Activated CD8-positive, alpha-beta memory T cell treated with anti-CD3 and anti-CD28 coated beads for 48 hours (primary cell): Measurements from ENCODE around the gene SIL1.

Experiments used
- DNase-seq, 3 experiments: peaks; one replicate each; pipeline ENCODE4 v3.0.0-alpha.2; 2020; ENCODE audit warnings: low read depth in 2 of 3, low spot score in 2 of 3

The SIL1 gene

DNA sequence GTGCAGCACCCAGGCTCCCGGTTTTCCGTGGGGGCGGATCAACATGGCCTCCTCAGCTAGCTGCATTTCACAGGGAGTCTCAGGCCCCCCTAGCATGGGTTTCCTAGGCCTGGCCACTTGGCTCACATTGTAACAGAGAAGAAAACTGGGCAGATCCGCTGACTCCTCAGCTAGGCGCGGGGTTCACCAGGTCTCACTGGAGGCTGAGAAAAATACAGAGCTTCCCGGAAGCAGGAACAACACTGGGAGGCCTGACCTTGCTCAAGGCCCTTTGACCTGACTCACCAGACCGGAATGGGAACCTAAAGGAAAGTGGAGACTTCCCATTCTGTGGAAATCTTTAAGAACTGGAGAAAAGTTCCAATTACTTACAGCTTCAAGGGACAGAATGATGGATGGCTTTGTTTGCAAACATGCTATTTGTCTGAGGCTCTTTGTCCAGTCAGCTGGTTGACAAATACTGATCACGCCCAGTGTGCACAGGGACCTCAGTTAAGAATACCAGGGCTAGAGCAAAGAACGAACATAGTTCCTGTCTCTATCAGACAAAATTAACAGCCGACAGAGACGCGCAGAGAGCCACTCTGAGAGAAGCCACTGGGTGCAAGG, 234.3 kb downstream of the SIL1 start:
- DNase-seq = no peak

GRCh38 chr5:138962614-138963370, 235.4 kb downstream of the SIL1 start:
- no peak for DNase-seq

- no peak for DNase-seq
Measured at GRCh38 chr5:138961729-138962128, 236.4 kb downstream of the SIL1 start.

GRCh38 chr5:138961221-138961620, 236.9 kb downstream of the SIL1 start:
- no peak for DNase-seq

GRCh38 chr5:138960145-138960692, 237.9 kb downstream of the SIL1 start:
- no peak for DNase-seq

- no peak for DNase-seq
Measured at GRCh38 chr5:138956801-138957200, 241.4 kb downstream of the SIL1 start.

DNA sequence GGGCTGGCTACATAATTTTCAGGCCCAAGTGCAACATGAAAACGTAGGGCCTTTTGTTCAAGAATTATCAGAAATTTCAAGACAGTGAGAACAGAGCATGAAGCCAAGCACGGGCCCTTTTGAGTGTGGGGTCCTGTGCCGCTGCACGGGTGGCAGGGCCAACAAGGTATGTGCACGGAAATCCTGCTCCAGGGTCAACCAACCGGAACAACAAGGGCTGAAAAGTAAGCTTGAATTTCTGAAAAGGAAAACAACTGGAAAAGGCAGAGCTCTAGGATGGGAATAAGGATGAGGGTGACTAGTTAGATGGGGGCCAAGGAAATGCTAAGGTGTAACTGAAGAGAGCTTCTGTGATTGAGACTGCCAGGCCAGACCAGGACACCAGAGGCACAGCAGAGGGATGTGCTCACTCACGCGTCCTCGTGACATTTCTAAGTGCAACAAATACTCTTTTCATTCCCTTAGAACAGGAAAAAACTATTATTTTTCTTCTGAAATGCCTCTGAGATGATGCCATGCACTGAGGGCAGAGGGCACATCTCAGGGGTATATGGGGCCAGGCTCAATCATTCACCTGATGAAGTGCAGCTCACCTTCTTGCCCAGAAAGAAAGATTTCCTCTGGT, 242.4 kb downstream of the SIL1 start:
- DNase-seq = no peak

DNA sequence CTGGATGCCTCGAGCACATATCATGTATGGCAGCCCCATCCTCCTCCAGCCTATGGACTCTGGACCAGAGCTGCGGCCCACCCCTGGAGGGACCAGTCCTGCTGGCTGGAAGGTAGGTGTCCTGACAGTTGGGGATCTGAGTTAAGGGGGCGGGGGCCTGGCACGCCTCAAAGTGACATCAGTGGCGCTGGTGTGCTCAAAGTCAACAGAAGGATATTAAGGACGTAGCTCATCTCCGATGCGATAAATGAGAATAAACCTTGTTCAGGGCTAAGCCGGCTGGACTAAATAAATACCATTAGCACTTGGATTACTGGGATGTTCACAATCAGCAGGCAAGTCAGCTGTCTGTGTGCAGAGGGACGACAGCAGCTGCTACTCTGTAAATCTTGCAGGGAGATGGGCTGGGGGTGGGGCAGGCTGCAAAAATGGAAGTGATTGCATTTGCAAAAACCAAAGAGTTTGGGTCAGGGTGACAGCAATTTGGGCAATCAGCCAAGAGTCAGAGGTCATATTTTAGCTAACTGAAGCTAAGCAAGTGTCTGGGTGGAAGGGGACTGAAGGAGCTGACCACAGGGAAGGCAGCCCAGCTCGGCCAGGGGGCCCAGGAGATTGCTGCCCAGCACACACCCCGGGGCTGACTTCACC, 243.0 kb downstream of the SIL1 start:
- no peak for DNase-seq

GRCh38 chr5:138954257-138955012, 243.7 kb downstream of the SIL1 start:
- DNase-seq = no peak

DNA sequence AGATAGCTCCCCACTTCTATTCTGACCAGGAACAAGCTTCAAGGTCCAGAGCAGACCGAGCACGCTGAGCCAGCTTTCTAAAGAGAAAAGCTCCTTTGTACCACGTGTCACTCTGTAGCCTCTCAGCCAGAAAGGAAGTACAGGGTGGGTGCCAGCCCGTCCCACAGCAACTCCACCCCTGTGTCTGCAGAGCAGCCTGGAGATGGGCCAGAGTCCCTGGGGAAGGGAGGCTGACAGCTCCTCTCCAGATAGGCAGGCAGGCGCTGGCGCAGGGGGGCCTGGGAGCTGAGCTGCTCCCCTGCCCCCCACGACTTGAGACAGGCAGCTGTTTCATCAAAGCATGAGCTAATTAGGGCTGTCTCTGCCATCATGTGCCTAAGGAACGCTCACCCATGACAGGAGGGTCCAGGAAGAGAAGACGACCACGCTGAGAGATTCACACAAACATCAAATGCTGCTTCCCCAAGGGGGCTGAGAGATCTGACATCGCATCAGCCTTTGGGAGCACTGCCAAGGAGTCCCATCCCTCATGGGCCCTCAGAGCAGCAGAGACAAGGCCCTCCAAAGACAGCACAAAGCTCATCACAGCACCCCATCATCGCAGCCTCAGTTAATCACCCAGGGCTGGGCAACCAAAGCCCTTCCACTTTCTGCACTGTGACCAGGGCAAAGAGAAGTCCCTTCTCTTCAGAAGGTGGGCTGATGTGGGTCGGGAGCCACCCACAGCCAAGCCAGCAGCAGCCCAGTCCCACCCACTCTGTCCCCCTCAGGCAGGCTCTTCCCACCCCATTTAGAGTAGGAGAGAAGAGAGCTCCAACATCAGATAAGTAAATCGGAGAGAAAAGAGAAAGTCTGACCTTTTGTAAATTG, 244.5 kb downstream of the SIL1 start:
- no peak for DNase-seq

- DNase-seq = no peak
Measured at GRCh38 chr5:138952962-138953361, 245.2 kb downstream of the SIL1 start.

GRCh38 chr5:138951986-138952735, 246.0 kb downstream of the SIL1 start:
- DNase-seq = no peak

DNA sequence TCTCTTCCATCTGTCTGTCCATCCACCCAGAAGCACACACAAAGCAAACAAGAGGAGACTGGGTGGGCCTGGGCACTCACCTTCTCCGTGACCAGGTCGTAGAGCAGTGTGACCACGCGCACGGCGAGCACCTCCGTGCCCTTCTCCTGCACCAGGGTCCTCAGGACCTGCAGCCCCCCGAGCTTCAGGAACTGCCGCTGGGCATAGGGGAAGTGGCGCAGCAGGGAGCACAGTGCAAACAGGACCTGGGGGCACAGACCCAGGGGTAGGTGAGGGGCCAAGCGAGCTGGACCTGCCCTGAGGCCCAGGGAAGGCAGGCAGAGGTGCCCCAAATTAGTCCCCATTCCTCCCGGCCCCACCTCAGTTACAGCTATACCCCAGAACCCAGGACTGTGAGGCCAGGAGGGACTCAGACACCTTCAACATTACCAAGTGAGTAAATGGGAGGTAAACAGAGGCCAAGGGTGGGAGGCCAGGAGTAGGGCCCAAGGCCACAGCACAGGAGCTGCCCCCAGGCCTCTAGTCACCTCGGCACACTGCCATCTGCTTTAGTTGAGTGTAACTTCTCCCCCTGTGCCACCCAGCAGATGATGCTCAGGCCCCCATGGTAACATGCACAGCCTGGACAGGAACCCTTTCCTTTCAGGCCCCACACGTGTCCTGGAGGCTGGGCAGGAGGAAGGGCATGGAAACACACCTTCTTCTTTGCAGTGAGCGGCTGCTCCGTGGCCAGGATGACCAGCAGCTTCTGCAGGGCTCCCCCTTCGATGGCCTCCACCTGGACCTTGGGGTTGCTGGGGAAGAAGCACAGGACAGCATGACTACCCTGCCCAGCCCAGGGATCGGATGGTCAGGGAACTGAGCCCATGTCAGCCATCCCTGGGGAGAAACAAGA, 246.8 kb downstream of the SIL1 start:
- DNase-seq = no peak

- DNase-seq = no peak
Measured at GRCh38 chr5:138950421-138951031, 247.6 kb downstream of the SIL1 start.

DNA sequence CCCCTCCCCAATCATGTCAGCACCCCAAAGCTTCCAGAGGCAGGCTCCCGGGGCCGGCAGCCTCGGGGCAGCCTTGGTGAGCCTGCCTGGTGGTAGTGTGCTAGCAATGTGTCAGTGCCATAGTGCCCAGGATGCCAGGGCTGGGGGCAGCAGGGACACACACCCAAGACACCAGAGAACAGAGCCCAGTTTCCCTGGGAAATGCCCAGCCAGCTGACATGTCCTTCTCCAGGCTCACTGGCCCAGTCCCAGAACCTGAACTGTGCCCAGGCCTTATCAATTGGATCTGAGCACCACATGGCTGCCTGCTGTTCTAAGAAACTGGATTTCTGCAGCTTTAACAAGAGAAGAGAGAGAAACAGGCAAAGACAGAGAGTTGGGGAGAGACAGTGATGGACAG, 248.2 kb downstream of the SIL1 start:
- DNase-seq = no peak

GRCh38 chr5:138949223-138949574, 249.0 kb downstream of the SIL1 start:
- DNase-seq = no peak

GRCh38 chr5:138948471-138949222, 249.5 kb downstream of the SIL1 start:
- DNase-seq = no peak
